ENCODE results near the gene KLHDC4.

KLHDC4 gene

DNA sequence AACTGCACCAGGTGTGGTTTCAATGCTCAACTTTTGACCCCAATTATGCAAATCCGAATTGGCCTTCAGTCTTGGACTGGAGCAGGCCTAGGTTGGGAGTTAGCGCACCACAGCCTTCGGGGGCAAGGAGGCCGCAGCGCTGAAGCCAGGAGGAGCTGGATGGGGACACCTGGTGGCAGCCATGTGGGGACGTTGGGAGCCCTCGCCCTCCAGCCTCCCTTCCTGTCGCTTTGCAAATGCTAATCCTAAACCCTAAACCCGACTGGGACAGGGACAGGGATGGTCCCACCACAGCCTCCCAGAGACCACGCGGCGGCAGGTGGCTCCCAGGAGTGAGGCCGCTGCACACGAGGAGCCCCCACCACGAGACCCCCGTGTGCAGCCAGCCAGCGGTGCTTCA lies 58.7 kb downstream of the KLHDC4 start:
- DNase-seq (ENCODE audit: low read depth, low spot score), result peak; percentile 11
- WGBS (ENCODE audit: insufficient coverage, insufficient read length), result no CpG with 5 or more reads among the region's 17 CpGs
- H3K27me3 ChIP-seq (ENCODE audit: control insufficient read depth, insufficient read depth, low read length), result no peaks in the 10 kb centered on the region
- 0 out of 2 replicates have a peak, but pooled peaks cover 1% of the 10 kb centered on the region for H3K4me1 ChIP-seq (ENCODE audit: control insufficient read depth, insufficient read depth, low read length)
- peaks cover 27% of the 10 kb centered on the region for H3K36me3 ChIP-seq (ENCODE audit: control insufficient read depth, insufficient read depth, low read length)
- no peaks in the 10 kb centered on the region for H3K9me3 ChIP-seq (ENCODE audit: control insufficient read depth, insufficient read depth, low read length)
- H3K27ac ChIP-seq (ENCODE audit: low read length), result no peak overlapping the region
- H3K4me3 ChIP-seq (ENCODE audit: low read length), result no peak overlapping the region

DNA sequence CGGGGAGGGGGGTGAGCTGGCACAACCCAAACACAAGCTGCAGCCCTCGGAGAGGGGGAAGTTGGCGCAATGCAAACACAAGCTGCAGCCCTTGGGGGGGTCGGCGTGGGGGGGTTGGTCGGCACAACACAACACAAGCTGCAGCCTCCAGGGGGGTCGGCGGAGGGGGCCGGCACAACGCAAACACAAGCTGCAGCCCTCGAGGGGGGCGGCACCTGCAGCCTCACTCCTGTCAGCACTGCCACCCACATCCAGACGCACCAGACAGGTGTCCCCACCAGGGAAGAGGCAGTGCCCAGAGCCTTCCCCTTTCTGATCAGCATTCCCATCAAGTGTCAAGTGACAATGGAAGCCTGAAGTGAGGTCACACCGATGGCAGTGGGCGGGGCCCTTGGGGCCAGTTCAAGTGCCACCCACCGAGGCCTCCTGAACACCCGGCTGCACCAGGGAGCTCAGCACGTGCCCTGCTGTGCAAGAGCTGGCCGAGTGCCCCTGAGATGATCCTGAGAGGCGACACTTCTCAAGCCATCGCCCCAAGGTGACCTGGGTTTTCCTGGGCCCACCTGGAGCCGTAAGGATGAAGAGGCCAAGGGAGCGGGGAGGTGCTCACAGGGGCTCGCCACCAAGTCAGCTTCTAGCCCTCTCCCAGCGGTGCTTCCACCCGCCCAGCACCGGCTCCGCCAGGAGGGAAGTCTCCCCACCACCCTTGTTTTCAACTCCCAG lies 59.3 kb downstream of the KLHDC4 start:
- 0 out of 2 replicates have a peak, but pooled peaks cover 1% of the 10 kb centered on the region for H3K4me1 ChIP-seq (ENCODE audit: control insufficient read depth, insufficient read depth, low read length)
- H3K4me3 ChIP-seq (ENCODE audit: low read length), result no peak overlapping the region
- H3K27ac ChIP-seq (ENCODE audit: low read length), result no peak overlapping the region
- no peaks in the 10 kb centered on the region for H3K27me3 ChIP-seq (ENCODE audit: control insufficient read depth, insufficient read depth, low read length)
- WGBS (ENCODE audit: insufficient coverage, insufficient read length), result no CpG with 5 or more reads among the region's 28 CpGs
- no peak for DNase-seq (ENCODE audit: low read depth, low spot score)
- H3K9me3 ChIP-seq (ENCODE audit: control insufficient read depth, insufficient read depth, low read length), result no peaks in the 10 kb centered on the region
- H3K36me3 ChIP-seq (ENCODE audit: control insufficient read depth, insufficient read depth, low read length), result peaks cover 32% of the 10 kb centered on the region

DNA sequence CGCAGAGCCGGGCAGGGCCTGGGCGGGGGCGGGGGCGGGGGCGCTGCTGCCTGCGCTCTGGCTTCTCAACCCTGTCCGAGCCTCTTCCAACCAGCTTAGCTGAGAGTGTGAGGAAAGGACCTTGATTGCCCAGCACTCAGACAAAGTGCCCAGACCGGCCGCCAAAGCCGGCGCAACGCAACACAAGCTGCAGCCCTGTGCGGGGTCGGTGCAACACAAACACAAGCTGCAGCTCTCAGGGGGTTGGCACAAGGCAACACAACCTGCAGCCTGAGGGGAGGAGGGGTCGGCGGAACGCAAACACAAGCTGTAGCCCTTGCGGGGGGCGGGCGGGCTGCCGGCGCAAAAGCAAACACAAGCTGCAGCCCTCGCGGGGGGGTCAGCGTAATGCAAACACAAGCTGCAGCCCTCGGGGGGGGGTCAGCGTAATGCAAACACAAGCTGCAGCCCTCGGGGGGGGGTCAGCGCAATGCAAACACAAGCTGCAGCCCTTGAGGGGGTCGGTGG lies 60.0 kb downstream of the KLHDC4 start:
- WGBS (ENCODE audit: insufficient coverage, insufficient read length), result no CpG with 5 or more reads among the region's 31 CpGs
- no peaks in the 10 kb centered on the region for H3K9me3 ChIP-seq (ENCODE audit: control insufficient read depth, insufficient read depth, low read length)
- H3K4me3 ChIP-seq (ENCODE audit: low read length), result no peak overlapping the region
- H3K27ac ChIP-seq (ENCODE audit: low read length), result no peak overlapping the region
- peaks cover 28% of the 10 kb centered on the region; the same call in 1 of the 2 replicates for H3K36me3 ChIP-seq (ENCODE audit: control insufficient read depth, insufficient read depth, low read length)
- 0 out of 2 replicates have a peak, but pooled peaks cover 1% of the 10 kb centered on the region for H3K4me1 ChIP-seq (ENCODE audit: control insufficient read depth, insufficient read depth, low read length)
- no peak for DNase-seq (ENCODE audit: low read depth, low spot score)
- H3K27me3 ChIP-seq (ENCODE audit: control insufficient read depth, insufficient read depth, low read length), result no peaks in the 10 kb centered on the region

GRCh38 chr16:87704754-87705353 lies 60.9 kb downstream of the KLHDC4 start:
- Histone ChIP-seq H3K4me3 (ENCODE audit: low read length) (no peak overlapping the region), H3K36me3 (ENCODE audit: control insufficient read depth, insufficient read depth, low read length) (peaks cover 30% of the 10 kb centered on the region), H3K27me3 (ENCODE audit: control insufficient read depth, insufficient read depth, low read length) (no peaks in the 10 kb centered on the region), H3K27ac (ENCODE audit: low read length) (no peak overlapping the region), H3K4me1 (ENCODE audit: control insufficient read depth, insufficient read depth, low read length) (0 out of 2 replicates have a peak, but pooled peaks cover 1% of the 10 kb centered on the region), H3K9me3 (ENCODE audit: control insufficient read depth, insufficient read depth, low read length) (no peaks in the 10 kb centered on the region)
- DNase-seq (ENCODE audit: low read depth, low spot score), result no peak
- WGBS (ENCODE audit: insufficient coverage, insufficient read length), result no CpG with 5 or more reads among the region's 34 CpGs

DNA sequence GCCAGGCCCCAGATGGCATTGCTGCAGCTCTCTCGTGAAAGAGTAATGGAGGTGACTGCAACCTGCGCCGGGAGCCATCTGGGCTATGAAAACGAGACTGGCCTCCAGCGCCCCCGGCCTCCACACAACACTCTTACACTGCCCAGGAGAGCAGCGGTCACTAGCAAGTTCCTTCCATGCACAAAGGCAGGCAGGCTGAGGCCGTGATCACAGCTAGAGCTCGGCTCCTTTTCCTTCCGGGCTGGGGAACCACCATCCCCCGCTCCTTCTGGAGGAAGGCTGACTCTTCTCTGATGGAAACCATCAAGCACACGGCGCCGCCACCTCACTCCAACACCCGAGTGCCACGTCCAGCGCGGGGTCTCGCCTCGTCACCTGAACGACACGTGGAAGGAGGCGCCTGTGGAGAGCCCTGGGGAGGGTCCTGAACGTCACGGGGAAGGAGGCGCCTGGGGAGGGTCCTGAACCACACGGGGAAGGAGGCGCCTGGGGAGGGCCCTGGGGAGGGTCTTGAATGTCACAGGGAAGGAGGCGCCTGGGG lies 61.9 kb downstream of the KLHDC4 start:
- no peak overlapping the region for H3K4me3 ChIP-seq (ENCODE audit: low read length)

DNA sequence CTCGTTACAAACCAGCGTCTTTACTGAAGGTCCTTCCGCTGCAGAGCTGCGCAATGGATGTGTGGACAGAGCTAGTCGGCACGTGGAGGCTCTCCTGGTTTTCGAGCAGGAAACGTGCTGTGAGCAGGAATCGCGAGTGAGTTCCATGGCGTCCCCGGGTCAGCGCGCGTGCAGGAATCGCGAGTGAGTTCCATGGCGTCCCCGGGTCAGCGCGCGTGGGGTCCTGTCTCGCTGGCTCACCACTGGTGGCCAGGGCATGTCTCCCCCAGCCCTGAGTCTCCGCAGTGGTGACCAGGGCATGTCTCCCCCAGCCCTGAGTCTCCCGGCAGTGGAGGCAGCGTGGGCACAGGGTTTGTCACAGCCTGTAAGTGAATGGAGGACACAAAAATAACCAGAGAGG lies 62.7 kb downstream of the KLHDC4 start:
- Histone ChIP-seq H3K4me1 (ENCODE audit: control insufficient read depth, insufficient read depth, low read length) (0 out of 2 replicates have a peak, but pooled peaks cover 1% of the 10 kb centered on the region), H3K27ac (ENCODE audit: low read length) (no peak overlapping the region), H3K36me3 (ENCODE audit: control insufficient read depth, insufficient read depth, low read length) (peaks cover 28% of the 10 kb centered on the region), H3K4me3 (ENCODE audit: low read length) (no peak overlapping the region), H3K27me3 (ENCODE audit: control insufficient read depth, insufficient read depth, low read length) (no peaks in the 10 kb centered on the region), H3K9me3 (ENCODE audit: control insufficient read depth, insufficient read depth, low read length) (no peaks in the 10 kb centered on the region)
- WGBS (ENCODE audit: insufficient coverage, insufficient read length), result no CpG with 5 or more reads among the region's 26 CpGs
- no peak for DNase-seq (ENCODE audit: low read depth, low spot score)

More for the DNA sequence above, 61.9 kb downstream of the KLHDC4 start:
- Histone ChIP-seq H3K4me1 (ENCODE audit: control insufficient read depth, insufficient read depth, low read length) (0 out of 2 replicates have a peak, but pooled peaks cover 1% of the 10 kb centered on the region), H3K9me3 (ENCODE audit: control insufficient read depth, insufficient read depth, low read length) (no peaks in the 10 kb centered on the region), H3K27ac (ENCODE audit: low read length) (no peak overlapping the region), H3K36me3 (ENCODE audit: control insufficient read depth, insufficient read depth, low read length) (peaks cover 24% of the 10 kb centered on the region), H3K27me3 (ENCODE audit: control insufficient read depth, insufficient read depth, low read length) (no peaks in the 10 kb centered on the region)
- no CpG with 5 or more reads among the region's 29 CpGs for WGBS (ENCODE audit: insufficient coverage, insufficient read length)
- DNase-seq (ENCODE audit: low read depth, low spot score), result no peak

DNA sequence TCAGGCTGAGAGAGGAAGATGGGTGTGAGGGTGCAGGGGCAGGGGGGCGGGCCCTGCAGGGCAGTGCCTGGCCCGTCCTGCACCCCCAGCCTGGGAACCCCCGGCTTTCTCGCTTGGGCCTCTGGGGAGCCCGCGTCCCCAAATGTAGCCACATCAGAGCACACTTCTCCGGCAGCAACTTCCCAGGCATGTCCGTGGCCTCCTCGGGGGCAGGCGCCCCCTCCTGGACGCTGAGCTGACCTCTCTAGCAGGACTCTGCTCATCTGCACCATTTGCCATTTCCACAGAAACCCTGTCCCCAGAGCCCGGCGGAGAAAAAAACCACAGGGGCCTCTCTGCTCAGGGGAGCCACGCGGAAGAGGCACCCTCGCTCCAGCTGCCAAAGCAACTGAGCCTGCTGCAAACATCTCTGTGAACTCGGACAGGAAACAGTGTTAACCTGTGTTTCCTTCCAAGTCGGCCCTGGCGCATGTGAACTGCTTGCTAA lies 63.4 kb downstream of the KLHDC4 start:
- no peak for DNase-seq (ENCODE audit: low read depth, low spot score)
- no peaks in the 10 kb centered on the region for H3K27me3 ChIP-seq (ENCODE audit: control insufficient read depth, insufficient read depth, low read length)
- no peak overlapping the region for H3K27ac ChIP-seq (ENCODE audit: low read length)
- 0 out of 2 replicates have a peak, but pooled peaks cover 1% of the 10 kb centered on the region for H3K4me1 ChIP-seq (ENCODE audit: control insufficient read depth, insufficient read depth, low read length)
- H3K9me3 ChIP-seq (ENCODE audit: control insufficient read depth, insufficient read depth, low read length), result no peaks in the 10 kb centered on the region
- WGBS (ENCODE audit: insufficient coverage, insufficient read length), result no CpG with 5 or more reads among the region's 19 CpGs
- H3K4me3 ChIP-seq (ENCODE audit: low read length), result no peak overlapping the region
- peaks cover 26% of the 10 kb centered on the region for H3K36me3 ChIP-seq (ENCODE audit: control insufficient read depth, insufficient read depth, low read length)

- Histone ChIP-seq H3K27me3 (ENCODE audit: control insufficient read depth, insufficient read depth, low read length) (no peaks in the 10 kb centered on the region), H3K27ac (ENCODE audit: low read length) (no peak overlapping the region), H3K4me1 (ENCODE audit: control insufficient read depth, insufficient read depth, low read length) (0 out of 2 replicates have a peak, but pooled peaks cover 1% of the 10 kb centered on the region), H3K4me3 (ENCODE audit: low read length) (no peak overlapping the region), H3K36me3 (ENCODE audit: control insufficient read depth, insufficient read depth, low read length) (peaks cover 27% of the 10 kb centered on the region), H3K9me3 (ENCODE audit: control insufficient read depth, insufficient read depth, low read length) (no peaks in the 10 kb centered on the region)
- no CpG with 5 or more reads among the region's 23 CpGs for WGBS (ENCODE audit: insufficient coverage, insufficient read length)
- no peak for DNase-seq (ENCODE audit: low read depth, low spot score)
Observed at GRCh38 chr16:87701505-87701921, 64.3 kb downstream of the KLHDC4 start.

GRCh38 chr16:87701078-87701460 lies 64.7 kb downstream of the KLHDC4 start:
- Histone ChIP-seq H3K27ac (ENCODE audit: low read length) (no peak overlapping the region), H3K36me3 (ENCODE audit: control insufficient read depth, insufficient read depth, low read length) (peaks cover 31% of the 10 kb centered on the region), H3K4me3 (ENCODE audit: low read length) (no peak overlapping the region), H3K4me1 (ENCODE audit: control insufficient read depth, insufficient read depth, low read length) (0 out of 2 replicates have a peak, but pooled peaks cover 1% of the 10 kb centered on the region), H3K27me3 (ENCODE audit: control insufficient read depth, insufficient read depth, low read length) (no peaks in the 10 kb centered on the region), H3K9me3 (ENCODE audit: control insufficient read depth, insufficient read depth, low read length) (no peaks in the 10 kb centered on the region)
- WGBS (ENCODE audit: insufficient coverage, insufficient read length), result no CpG with 5 or more reads among the region's 11 CpGs
- no peak for DNase-seq (ENCODE audit: low read depth, low spot score)

DNA sequence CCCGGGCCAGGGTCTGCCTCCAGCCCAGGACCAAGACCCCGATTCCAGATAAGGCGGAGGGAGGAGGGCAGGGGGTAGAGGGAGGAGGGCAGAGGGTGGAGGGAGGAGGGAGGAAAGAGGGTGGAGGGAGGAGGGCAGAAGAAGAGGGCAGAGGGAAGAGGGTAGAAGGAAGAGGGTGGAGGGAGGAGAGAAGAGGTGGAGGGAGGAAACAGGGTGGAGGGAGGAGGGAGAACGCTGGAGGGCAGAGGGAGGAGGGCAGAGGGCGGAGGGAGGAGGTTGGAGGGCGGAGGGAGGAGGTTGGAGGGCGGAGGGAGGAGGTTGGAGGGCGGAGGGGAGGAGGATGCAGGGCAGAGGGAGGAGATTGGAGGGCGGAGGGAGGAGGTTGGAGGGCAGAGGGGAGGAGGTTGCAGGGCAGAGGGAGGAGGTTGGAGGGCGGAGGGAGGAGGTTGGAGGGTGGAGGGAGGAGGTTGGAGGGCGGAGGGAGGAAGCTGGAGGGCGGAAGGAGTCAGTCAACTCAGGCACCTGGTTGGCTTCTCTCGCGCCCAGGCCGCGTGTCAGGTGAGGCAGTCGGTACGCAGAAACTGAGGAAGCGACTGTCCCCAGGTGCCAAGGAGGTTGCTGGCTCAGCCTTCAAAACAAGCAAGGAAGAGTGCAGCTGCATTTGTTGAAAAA lies 65.2 kb downstream of the KLHDC4 start:
- Histone ChIP-seq H3K36me3 (ENCODE audit: control insufficient read depth, insufficient read depth, low read length) (peaks cover 32% of the 10 kb centered on the region), H3K4me3 (ENCODE audit: low read length) (no peak overlapping the region), H3K27ac (ENCODE audit: low read length) (no peak overlapping the region), H3K9me3 (ENCODE audit: control insufficient read depth, insufficient read depth, low read length) (no peaks in the 10 kb centered on the region), H3K4me1 (ENCODE audit: control insufficient read depth, insufficient read depth, low read length) (no peaks in the 10 kb centered on the region), H3K27me3 (ENCODE audit: control insufficient read depth, insufficient read depth, low read length) (no peaks in the 10 kb centered on the region)
- no peak for DNase-seq (ENCODE audit: low read depth, low spot score)
- WGBS (ENCODE audit: insufficient coverage, insufficient read length), result no CpG with 5 or more reads among the region's 19 CpGs

Data from iPS DF 6.9 (cell line).